Naive thymus-derived CD4-positive, alpha-beta T cell (primary cell): ENCODE results near the gene MAGI3. TPM values are rescaled to one million over a fixed set of nuclear protein-coding genes. Genes with fewer than 3 reads are reported as not detected.
"Not testable (repeated sequence)": the region's sequence is repeated elsewhere in the genome, so short reads cannot be mapped to it uniquely, and the experiment has no call there.

Experiments used
- ATAC-seq: fragments of 150-1000 bp; cut with Tn5 transposase; 2 replicates; pipeline ENCODE4 v1.10.0; 2021; ENCODE audit warnings: mild to moderate bottlenecking, moderate library complexity
- CTCF ChIA-PET: fragments of 350-600 bp; sonication (Branson Sonifier 250); formaldehyde crosslinking; loops from one replicate; lab custom pipeline; 2021; ENCODE audit warnings: antibody characterized with exemption; lab: Charles Lee
- POLR2A ChIA-PET: fragments of 350-600 bp; sonication (Branson Sonifier 250); formaldehyde crosslinking; loops from one replicate; lab custom pipeline; 2021; ENCODE audit warnings: antibody characterized with exemption, inconsistent platforms; lab: Charles Lee
- DNase-seq, 9 donors: peaks; one replicate each; pipeline versions ENCODE4 v3.0.0 to v3.0.0-alpha.2; 2020 to 2022; ENCODE audit warnings: mixed read lengths in 1 of 9
- H3K27ac ChIP-seq: one replicate; pipeline ENCODE4 v1.7.0; 2013; ENCODE audit warnings: mild to moderate bottlenecking, low read depth, low read length, moderate library complexity
- H3K27me3 ChIP-seq, 2 donors: one replicate each; pipeline ENCODE4 v1.7.0; 2013; ENCODE audit warnings: low read length in 2 of 2, mild to moderate bottlenecking in 2 of 2, moderate library complexity in 2 of 2; ENCODE audit not compliant: control insufficient read depth in 2 of 2, insufficient read depth in 2 of 2
- H3K36me3 ChIP-seq, 3 experiments: 1 replicate in 2 of 3; 2 replicates in 1 of 3; pipeline ENCODE4 v1.7.0; 2013; ENCODE audit warnings: low read length in 3 of 3, mild to moderate bottlenecking in 3 of 3, moderate library complexity in 1 of 3; ENCODE audit not compliant: insufficient read depth in 3 of 3, control insufficient read depth in 2 of 3
- H3K4me1 ChIP-seq, 2 donors: one replicate each; pipeline ENCODE4 v1.7.0; 2013; ENCODE audit warnings: low read length in 2 of 2, mild to moderate bottlenecking in 2 of 2, moderate library complexity in 1 of 2; ENCODE audit not compliant: control insufficient read depth in 2 of 2, insufficient read depth in 2 of 2
- H3K4me3 ChIP-seq: 2 replicates; pipeline ENCODE4 v1.7.0; 2013; ENCODE audit warnings: mild to moderate bottlenecking, low read length
- H3K9me3 ChIP-seq, 3 experiments: 1 replicate in 2 of 3; 2 replicates in 1 of 3; pipeline ENCODE4 v1.7.0; 2013; ENCODE audit warnings: low read length in 3 of 3; ENCODE audit not compliant: control insufficient read depth in 2 of 3
- H3K27ac Mint-ChIP-seq, 9 donors: one replicate each; pipeline ENCODE4 v1.8.0; 2020 to 2022; ENCODE audit warnings: mixed read lengths in 9 of 9, mild to moderate bottlenecking in 8 of 9, moderate library complexity in 5 of 9, inconsistent platforms in 2 of 9
- H3K27me3 Mint-ChIP-seq, 5 donors: one replicate each; pipeline ENCODE4 v1.8.0; 2021 to 2022; ENCODE audit warnings: mixed read lengths in 5 of 5, mild to moderate bottlenecking in 1 of 5
- H3K36me3 Mint-ChIP-seq, 5 donors: one replicate each; pipeline ENCODE4 v1.8.0; 2020 to 2022; ENCODE audit warnings: mixed read lengths in 5 of 5, mild to moderate bottlenecking in 3 of 5, inconsistent platforms in 1 of 5
- H3K4me1 Mint-ChIP-seq, 7 donors: one replicate each; pipeline ENCODE4 v1.8.0; 2020 to 2022; ENCODE audit warnings: mixed read lengths in 7 of 7, mild to moderate bottlenecking in 3 of 7, inconsistent platforms in 1 of 7
- H3K4me3 Mint-ChIP-seq, 10 donors: one replicate each; pipeline ENCODE4 v1.8.0; 2020 to 2022; ENCODE audit warnings: mild to moderate bottlenecking in 10 of 10, mixed read lengths in 10 of 10, moderate library complexity in 6 of 10, inconsistent platforms in 2 of 10
- H3K9me3 Mint-ChIP-seq, 11 donors: one replicate each; pipeline ENCODE4 v1.8.0; 2020 to 2022; ENCODE audit warnings: mixed read lengths in 11 of 11, mild to moderate bottlenecking in 4 of 11, inconsistent platforms in 1 of 11, moderate library complexity in 1 of 11
- intact Hi-C, 2 donors: fragments of 100-400 bp; cut with micrococcal nuclease; formaldehyde crosslinking; loops; one replicate each; pipeline ENCODE4 v1.15.1; 2023
- polyA plus RNA-seq, 2 donors: library from polyadenylated mRNA; unstranded; fragments of 300-500 nt; fragmentation: Illumina TruSeq; gene quantifications; one replicate each; pipeline ENCODE4 v1.2.3, GENCODE V29; 2021
- total RNA-seq, 6 experiments: library from RNA in 5 of 6; stranded (reverse) in 5 of 6; gene quantifications; 1 replicate in 5 of 6; 2 replicates in 1 of 6; pipeline ENCODE4 v1.2.3 and lab custom pipeline; 2021 to 2026

The MAGI3 gene
- total and polyA plus RNA-seq, 7 experiments from 2014 or later, result 3.6 to 8.8 (median 6.6) TPM

- peaks cover 22 to 81% (median 56%) of the 10 kb centered on the region in 11 donors for H3K9me3 Mint-ChIP-seq
- H3K4me3 Mint-ChIP-seq, result no peak overlapping the region
Observed at GRCh38 chr1:113490384-113490783, 100.1 kb downstream of the MAGI3 start.

GRCh38 chr1:113493533-113493932 is 103.2 kb downstream of the MAGI3 start:
- H3K4me1 ChIP-seq, result no peaks in the 10 kb centered on the region
- H3K27ac ChIP-seq, result no peak overlapping the region
- intact Hi-C loops, result no loop called here
- no peak for ATAC-seq
- CTCF ChIA-PET, result no interaction called here
- H3K36me3 Mint-ChIP-seq, result peaks cover 3 to 29% (median 16%) of the 10 kb centered on the region in 5 donors
- H3K4me3 ChIP-seq, result no peak overlapping the region
- no peaks in the 10 kb centered on the region for H3K27me3 ChIP-seq
- no peaks in the 10 kb centered on the region for H3K36me3 ChIP-seq
- POLR2A ChIA-PET, result no interaction called here
- H3K4me3 Mint-ChIP-seq, result no peak overlapping the region
- no peak for DNase-seq
- peaks cover 0 to 10% (median 4%) of the 10 kb centered on the region in 3 experiments for H3K9me3 ChIP-seq
- peaks cover 19 to 76% (median 48%) of the 10 kb centered on the region in 11 donors for H3K9me3 Mint-ChIP-seq
- H3K27me3 Mint-ChIP-seq, result peaks cover 0 to 4% (median 0%) of the 10 kb centered on the region in 5 donors
- H3K4me1 Mint-ChIP-seq, result no peaks in the 10 kb centered on the region
- no peak overlapping the region for H3K27ac Mint-ChIP-seq

More at GRCh38 chr1:113490384-113490783, 100.1 kb downstream of the MAGI3 start:
- no peak overlapping the region for H3K27ac Mint-ChIP-seq
- H3K4me3 ChIP-seq, result no peak overlapping the region
- H3K27me3 ChIP-seq, result no peaks in the 10 kb centered on the region
- peaks cover 0 to 10% (median 4%) of the 10 kb centered on the region in 3 experiments for H3K9me3 ChIP-seq
- H3K27me3 Mint-ChIP-seq, result peaks cover 0 to 4% (median 3%) of the 10 kb centered on the region in 5 donors
- H3K36me3 ChIP-seq, result no peaks in the 10 kb centered on the region
- peaks cover 0 to 39% (median 23%) of the 10 kb centered on the region in 5 donors for H3K36me3 Mint-ChIP-seq
- no peaks in the 10 kb centered on the region for H3K4me1 Mint-ChIP-seq
- DNase-seq (no peak), ATAC-seq (no peak)
- H3K4me1 ChIP-seq, result no peaks in the 10 kb centered on the region
- ChIA-PET POLR2A (no interaction called here), CTCF (no interaction called here)
- intact Hi-C loops, result no loop called here
- H3K27ac ChIP-seq, result no peak overlapping the region

- Histone ChIP-seq H3K36me3 (no peaks in the 10 kb centered on the region), H3K4me1 (no peaks in the 10 kb centered on the region), H3K9me3 (no peaks in the 10 kb centered on the region), H3K27me3 (no peaks in the 10 kb centered on the region), H3K4me3 (no peak overlapping the region), H3K27ac (no peak overlapping the region)
- Mint-ChIP-seq H3K27ac (no peak overlapping the region), H3K4me3 (no peak overlapping the region), H3K27me3 (no peaks in the 10 kb centered on the region), H3K9me3 (peaks cover 0 to 53% (median 14%) of the 10 kb centered on the region in 11 donors), H3K36me3 (peaks cover 0 to 11% (median 4%) of the 10 kb centered on the region in 5 donors), H3K4me1 (peaks cover 0 to 3% (median 0%) of the 10 kb centered on the region in 7 donors)
- no peak for ATAC-seq
- POLR2A ChIA-PET, result no interaction called here
- intact Hi-C loops, result no loop called here
- CTCF ChIA-PET, result no interaction called here
- no peak for DNase-seq
Observed at GRCh38 chr1:113505357-113505756, 115.0 kb downstream of the MAGI3 start.

- Histone ChIP-seq H3K4me1 (no peaks in the 10 kb centered on the region), H3K27me3 (no peaks in the 10 kb centered on the region), H3K4me3 (no peak overlapping the region), H3K36me3 (no peaks in the 10 kb centered on the region), H3K27ac (no peak overlapping the region), H3K9me3 (peaks cover 0 to 5% (median 0%) of the 10 kb centered on the region in 3 experiments)
- POLR2A ChIA-PET, result no interaction called here
- ATAC-seq (no peak), DNase-seq (no peak)
- Mint-ChIP-seq H3K4me1 (peaks cover 0 to 3% (median 0%) of the 10 kb centered on the region in 7 donors), H3K27me3 (no peaks in the 10 kb centered on the region), H3K27ac (no peak overlapping the region), H3K9me3 (peaks cover 4 to 75% (median 25%) of the 10 kb centered on the region in 11 donors), H3K4me3 (no peak overlapping the region), H3K36me3 (peaks cover 0 to 22% (median 6%) of the 10 kb centered on the region in 5 donors)
- CTCF ChIA-PET, result no interaction called here
- intact Hi-C loops, result no loop called here
Observed at GRCh38 chr1:113507552-113508214, 117.4 kb downstream of the MAGI3 start.

GRCh38 chr1:113508364-113509164 is 118.2 kb downstream of the MAGI3 start:
- ATAC-seq, result no peak
- H3K4me3 Mint-ChIP-seq, result no peak overlapping the region
- ChIA-PET CTCF (no interaction called here), POLR2A (no interaction called here)
- H3K9me3 Mint-ChIP-seq, result peaks cover 4 to 73% (median 23%) of the 10 kb centered on the region in 11 donors
- H3K27me3 Mint-ChIP-seq, result no peaks in the 10 kb centered on the region
- Histone ChIP-seq H3K9me3 (peaks cover 0 to 5% (median 0%) of the 10 kb centered on the region in 3 experiments), H3K36me3 (no peaks in the 10 kb centered on the region), H3K4me3 (no peak overlapping the region), H3K4me1 (no peaks in the 10 kb centered on the region), H3K27me3 (no peaks in the 10 kb centered on the region), H3K27ac (no peak overlapping the region)
- H3K36me3 Mint-ChIP-seq, result peaks cover 2 to 22% (median 6%) of the 10 kb centered on the region in 5 donors
- H3K4me1 Mint-ChIP-seq, result peaks cover 0 to 3% (median 0%) of the 10 kb centered on the region in 7 donors
- DNase-seq, result no peak
- intact Hi-C loops, result no loop called here
- H3K27ac Mint-ChIP-seq, result no peak overlapping the region

GRCh38 chr1:113509766-113510165 is 119.5 kb downstream of the MAGI3 start:
- CTCF ChIA-PET, result not testable (repeated sequence)

More at GRCh38 chr1:113509766-113510165, 119.5 kb downstream of the MAGI3 start:
- POLR2A ChIA-PET, H3K27ac Mint-ChIP-seq, H3K4me1 ChIP-seq, ATAC-seq, H3K4me3 ChIP-seq, H3K36me3 ChIP-seq, H3K4me1 Mint-ChIP-seq, H3K27me3 Mint-ChIP-seq, H3K4me3 Mint-ChIP-seq, intact Hi-C loops, H3K27me3 ChIP-seq, H3K9me3 ChIP-seq, H3K27ac ChIP-seq, DNase-seq: not testable (repeated sequence)
- H3K9me3 Mint-ChIP-seq, result peaks cover 4 to 64% (median 23%) of the 10 kb centered on the region in 11 donors
- peaks cover 2 to 22% (median 6%) of the 10 kb centered on the region in 5 donors for H3K36me3 Mint-ChIP-seq
